ENCODE data around the gene SH3BP5.

The SH3BP5 gene

GRCh38 chr3:15323063-15323462, 9.3 kb downstream of the SH3BP5 start:
- no peak for DNase-seq

- DNase-seq, result no peak
Observed at GRCh38 chr3:15321349-15321748, 11.0 kb downstream of the SH3BP5 start.

DNA sequence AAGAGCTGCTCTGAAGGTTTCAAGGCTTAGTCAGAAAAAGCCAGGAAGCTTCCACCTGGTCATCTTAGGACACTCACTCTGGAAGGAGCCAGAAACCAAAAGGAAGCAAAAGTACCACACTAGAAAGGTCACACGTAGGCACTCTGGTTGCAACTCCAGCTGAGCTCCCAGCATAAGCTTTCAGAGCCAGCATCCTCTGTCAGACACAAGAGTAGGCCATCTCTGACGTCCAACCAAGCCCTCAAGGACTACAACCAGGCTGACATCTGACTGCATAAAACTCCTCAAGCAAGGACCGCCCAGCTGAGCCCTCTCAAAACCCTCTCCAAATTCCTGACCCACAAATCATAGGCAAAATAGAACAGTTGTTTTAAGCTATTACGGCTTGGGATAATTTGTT, 12.8 kb downstream of the SH3BP5 start:
- no peak for DNase-seq

DNA sequence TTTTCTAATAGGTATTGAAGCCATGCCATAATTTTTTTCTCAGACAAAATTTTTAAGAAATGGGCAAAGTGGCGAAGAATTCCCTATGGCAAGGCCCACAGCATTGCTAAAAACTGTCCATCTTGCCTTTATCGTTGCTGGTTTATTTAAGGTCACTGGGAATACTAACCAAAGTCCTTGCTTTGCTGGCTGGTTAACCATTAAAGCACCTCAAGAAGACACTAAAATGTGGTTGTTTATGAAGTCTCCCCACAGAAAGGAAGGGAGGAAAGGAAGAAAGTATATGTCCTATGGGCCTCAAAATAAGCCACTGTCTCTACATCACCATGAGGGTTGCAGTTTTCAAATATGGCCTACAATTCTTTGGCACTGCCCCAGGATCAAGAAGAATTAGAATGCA, 13.2 kb downstream of the SH3BP5 start:
- DNase-seq, result no peak

DNA sequence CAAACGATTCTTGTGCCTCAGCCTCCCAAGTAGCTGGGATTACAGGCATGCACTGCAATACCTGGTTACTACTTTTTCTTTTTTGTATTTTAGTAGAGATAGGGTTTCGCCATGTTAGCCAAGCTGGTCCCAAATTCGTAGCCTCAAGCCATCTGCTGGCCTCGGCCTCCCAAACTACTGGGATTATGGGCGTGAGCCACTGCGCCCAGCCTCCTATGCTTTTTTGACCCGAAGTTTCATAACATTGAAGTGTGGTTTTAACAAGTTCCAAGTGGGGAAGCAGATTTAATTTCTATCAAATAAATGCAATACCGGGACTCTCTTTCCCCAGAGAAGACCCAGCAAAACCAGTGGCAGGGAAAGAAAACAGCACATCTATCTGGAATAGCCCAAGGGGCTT, 13.7 kb downstream of the SH3BP5 start:
- no peak for DNase-seq

- no peak for DNase-seq
Observed at GRCh38 chr3:15316998-15317435, 15.4 kb downstream of the SH3BP5 start.

- no peak for DNase-seq
Observed at GRCh38 chr3:15315003-15315402, 17.4 kb downstream of the SH3BP5 start.

DNA sequence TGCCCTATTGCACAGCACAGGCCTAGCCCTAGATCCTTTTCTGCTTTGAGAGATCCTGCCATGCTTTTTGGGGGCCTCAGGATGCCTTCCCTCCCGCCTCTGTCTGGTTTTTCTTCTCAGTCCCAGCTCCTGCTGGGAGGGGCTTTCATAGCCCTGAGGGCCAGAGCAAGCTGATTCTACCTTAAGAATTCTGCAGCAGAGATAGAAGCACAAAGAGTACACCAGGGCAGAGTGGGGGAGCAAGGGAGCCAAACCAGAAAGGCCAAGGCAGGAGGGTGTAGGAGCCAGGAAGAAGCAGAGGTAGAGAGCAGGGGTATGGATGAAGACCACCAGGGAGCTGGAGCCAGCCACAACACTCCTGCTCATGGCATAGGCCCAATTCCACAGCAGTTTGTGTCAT, 18.1 kb downstream of the SH3BP5 start:
- DNase-seq, result no peak

- no peak for DNase-seq
Observed at GRCh38 chr3:15313461-15313860, 18.9 kb downstream of the SH3BP5 start.

DNA sequence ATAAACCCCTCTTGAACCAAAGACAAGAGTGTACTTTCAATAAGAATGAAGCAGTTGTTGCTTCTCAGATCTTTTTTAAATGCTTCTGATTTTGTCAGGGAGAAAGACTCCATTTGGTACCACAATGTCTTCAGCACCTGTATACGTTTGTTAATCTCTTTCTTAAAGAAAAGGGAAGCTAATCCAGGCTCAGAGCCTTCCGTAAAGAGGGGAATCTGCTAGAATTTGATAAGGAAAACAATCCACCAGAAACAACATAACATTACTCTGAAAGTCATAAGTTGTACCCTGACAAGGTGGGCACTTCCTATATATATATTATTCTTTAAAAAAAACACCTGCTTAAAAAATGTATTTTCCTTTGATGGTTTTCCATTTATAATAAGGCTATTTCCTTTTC, 19.8 kb downstream of the SH3BP5 start:
- no peak for DNase-seq

DNA sequence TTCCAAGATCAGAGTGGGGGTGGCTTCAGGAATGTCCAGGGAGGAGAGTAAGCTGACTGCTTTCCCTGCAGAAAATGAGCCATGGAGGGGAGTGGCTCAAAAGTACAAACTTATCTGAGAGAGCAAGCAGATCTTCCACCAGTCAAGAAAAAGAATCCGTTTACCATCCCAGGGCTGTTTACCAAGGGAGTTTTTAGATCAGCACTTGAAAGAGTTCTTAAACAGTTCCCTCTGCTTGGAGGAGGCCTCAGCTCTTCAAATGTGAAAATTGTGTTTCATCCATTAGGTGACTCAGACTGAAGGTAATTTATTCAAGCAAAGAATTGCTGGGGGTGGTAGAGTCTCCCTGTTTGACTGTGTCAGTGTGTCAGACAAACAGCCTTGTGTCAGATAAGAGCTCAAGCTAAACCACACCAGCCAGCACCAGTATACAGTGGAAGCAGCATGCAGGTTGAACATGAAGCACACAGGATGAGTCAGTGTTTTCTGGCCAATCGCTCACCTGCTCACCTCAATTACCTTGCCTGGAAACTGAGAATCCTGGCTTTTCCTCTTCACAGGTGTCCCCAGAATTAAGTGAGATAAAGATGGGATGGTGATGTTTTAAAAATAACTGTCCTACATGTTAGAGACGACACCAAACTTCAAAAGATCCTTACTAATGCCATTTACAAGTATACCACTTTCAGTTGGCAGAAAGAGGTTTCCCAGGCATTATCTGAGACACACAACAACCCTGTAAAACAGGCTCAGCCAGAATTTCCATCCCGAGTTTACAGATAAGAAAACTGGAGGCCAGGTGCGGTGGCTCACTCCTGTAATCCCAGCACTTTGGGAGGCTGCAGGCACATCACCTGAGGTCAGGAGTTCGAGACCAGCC, 21.7 kb downstream of the SH3BP5 start:
- no peak for DNase-seq

DNA sequence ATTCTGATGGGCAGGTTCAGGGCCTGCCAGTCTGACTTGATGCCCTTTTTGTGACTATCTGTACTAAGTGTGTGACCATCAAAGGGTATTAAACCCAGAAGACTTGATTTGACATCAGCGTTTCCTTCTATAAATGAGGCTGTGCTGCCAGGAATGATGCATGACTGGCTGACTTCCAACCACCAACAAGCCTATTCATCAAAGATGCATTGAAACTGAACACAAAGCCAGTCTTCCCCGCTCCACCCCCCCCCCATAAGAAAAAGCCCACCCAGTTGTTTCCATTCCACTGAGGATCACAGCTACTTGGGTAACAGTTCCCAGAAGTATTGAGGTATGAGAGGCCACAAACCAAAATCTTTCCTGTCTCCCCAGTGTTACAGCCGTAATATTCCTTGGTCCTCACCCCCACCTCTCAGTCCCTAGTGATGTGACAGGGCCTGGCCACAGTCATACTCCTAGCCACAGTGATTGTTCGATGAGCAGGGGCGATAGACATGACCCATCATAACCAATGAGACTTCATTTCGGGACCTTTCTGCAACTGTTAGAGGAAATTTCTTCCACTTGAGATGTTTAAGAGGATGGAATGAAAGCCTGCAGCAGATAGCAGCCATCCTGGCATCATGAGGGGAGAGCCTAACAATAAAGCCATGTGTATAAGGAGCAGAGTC, 22.6 kb downstream of the SH3BP5 start:
- DNase-seq, result no peak

GRCh38 chr3:15307580-15307979, 24.8 kb downstream of the SH3BP5 start:
- DNase-seq, result no peak

GRCh38 chr3:15306979-15307359, 25.4 kb downstream of the SH3BP5 start:
- DNase-seq, result no peak

GRCh38 chr3:15305359-15305844, 27.0 kb downstream of the SH3BP5 start:
- DNase-seq, result no peak

DNA sequence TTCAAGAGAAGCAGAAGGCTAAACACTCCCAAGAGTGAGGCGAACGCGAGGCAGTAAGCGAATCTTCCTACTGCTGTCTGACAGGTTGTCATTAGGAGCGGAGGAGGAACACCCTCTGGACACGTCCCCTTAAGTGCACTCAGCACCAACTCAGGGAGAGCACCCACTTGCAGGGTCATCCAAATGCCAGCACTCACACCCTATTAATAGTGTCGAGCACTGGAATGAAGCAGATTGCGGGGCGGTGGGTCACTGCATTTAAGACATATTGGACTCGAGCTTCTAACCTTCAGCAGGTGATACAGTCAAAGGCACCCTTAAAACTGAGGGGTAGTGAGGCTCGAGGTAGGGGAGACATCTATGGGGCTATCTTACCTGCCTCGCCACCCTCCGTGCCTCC, 28.7 kb downstream of the SH3BP5 start:
- no peak for DNase-seq

DNA sequence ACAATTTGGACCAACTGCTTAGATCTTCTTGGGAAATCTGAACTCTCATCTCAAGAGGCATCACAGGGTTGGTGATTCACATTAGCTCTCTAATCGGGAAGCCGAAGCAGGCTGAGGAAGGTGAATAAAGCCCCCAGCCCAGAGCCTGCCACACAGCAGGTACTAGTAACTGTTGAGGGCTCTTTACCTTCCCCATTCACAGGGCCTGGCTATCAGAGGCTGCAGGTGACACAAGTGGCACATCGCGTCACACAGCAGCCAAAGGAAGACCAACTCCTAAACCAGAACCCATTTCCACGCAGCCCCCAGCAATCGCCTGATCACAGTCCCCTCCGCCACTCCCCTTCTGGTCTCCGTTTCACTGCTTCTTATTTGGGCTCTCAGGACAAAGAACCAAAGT, 29.2 kb downstream of the SH3BP5 start:
- DNase-seq, result no peak

GRCh38 chr3:15301761-15302160, 30.6 kb downstream of the SH3BP5 start:
- no peak for DNase-seq

- no peak for DNase-seq
Observed at GRCh38 chr3:15300323-15301078, 31.9 kb downstream of the SH3BP5 start.

DNA sequence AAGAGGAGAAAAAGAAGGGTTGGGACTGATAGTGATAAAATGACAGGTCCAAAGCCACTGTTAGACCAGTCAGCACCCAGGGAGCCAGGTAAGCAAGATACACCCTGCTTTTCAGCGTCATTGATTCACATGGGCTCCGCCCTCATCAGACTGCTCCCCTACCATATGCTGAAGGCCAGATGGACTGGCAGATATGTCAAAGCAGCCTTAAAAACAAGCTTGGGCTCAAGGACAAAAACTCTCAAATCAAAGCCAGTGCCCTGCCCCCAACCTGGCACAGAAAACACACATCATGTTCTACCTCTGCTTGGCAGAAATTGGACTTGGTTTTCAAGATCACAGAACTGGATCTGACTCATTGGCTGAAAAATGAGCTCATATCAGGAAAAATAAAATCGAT, 33.4 kb downstream of the SH3BP5 start:
- DNase-seq, result no peak

DNA sequence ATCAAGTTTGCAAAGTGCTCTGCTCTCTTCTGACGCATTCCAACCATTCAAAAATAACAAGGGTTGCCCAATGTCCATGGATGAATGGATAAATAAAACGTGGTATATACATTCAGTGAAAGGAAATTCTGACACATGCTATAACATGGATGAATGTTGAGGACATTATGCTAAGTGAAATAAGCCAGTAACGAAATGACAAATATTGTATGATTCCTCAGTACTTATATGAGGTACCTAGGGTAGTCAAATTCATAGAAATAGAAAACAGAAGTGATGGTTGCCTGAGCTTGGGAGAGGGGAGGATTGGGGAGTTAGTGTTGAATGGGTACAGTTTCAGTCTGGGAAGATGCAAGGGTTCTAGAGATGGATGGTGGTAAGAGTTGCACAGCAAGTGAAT, 33.9 kb downstream of the SH3BP5 start:
- DNase-seq, result no peak

GRCh38 chr3:15297608-15298350, 34.6 kb downstream of the SH3BP5 start:
- no peak for DNase-seq

GRCh38 chr3:15295506-15295905, 36.9 kb downstream of the SH3BP5 start:
- no peak for DNase-seq

Data from NCI-H1048 (cell line).